ENCODE data around the gene CMIP. TPM values are rescaled to one million over a fixed set of nuclear protein-coding genes. Genes with fewer than 3 reads are reported as not detected.

CMIP gene
- total RNA-seq, 1 experiment from 2014 or later = 25.7 TPM

DNA sequence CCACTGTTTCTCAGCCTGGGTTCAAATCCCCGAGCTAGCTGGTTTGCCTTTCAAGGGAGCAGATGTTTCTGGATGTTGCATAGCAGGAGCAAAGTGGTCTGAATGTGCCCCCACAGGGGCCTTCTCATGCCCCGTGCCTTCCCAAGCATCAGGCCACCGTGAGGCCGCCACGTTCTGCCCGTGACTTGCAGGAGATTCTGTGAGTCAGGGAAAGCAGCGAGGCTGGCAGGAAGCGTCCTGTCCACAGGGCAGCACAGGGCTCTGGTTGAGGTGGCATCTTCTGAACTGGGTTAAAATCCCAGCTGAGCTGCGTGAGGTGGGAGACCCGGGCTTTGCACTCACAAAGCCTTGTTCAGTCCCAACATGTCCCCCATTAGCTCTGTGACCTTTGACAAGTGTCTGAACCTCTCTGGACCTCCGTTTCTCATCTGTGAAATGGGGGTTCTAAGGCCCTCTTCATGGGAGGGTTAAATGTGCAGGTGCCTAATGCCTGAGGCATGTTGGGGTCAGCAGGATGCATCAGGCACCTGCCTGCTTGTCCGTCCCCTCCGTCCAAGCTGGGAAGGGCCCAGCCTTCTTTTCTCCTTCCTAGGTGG lies 239.7 kb downstream of the CMIP start:
- DNase-seq (no peak), ATAC-seq (no peak)
- BruUV-seq (replicated peaks) = no TSS peak
- H3K27me3 ChIP-seq (ENCODE audit: low read length) = no peaks in the 10 kb centered on the region
- intact Hi-C loops (cut with micrococcal nuclease) = no loop called here
- no peak overlapping the region for H3K4me3 ChIP-seq (ENCODE audit: low read length)
- no peak for TF ChIP-seq EZH2 (IDR thresholded peaks at IDR 0.05; ENCODE audit: low read length, unreplicated experiment)
- TF ChIP-seq, protein P1, sequence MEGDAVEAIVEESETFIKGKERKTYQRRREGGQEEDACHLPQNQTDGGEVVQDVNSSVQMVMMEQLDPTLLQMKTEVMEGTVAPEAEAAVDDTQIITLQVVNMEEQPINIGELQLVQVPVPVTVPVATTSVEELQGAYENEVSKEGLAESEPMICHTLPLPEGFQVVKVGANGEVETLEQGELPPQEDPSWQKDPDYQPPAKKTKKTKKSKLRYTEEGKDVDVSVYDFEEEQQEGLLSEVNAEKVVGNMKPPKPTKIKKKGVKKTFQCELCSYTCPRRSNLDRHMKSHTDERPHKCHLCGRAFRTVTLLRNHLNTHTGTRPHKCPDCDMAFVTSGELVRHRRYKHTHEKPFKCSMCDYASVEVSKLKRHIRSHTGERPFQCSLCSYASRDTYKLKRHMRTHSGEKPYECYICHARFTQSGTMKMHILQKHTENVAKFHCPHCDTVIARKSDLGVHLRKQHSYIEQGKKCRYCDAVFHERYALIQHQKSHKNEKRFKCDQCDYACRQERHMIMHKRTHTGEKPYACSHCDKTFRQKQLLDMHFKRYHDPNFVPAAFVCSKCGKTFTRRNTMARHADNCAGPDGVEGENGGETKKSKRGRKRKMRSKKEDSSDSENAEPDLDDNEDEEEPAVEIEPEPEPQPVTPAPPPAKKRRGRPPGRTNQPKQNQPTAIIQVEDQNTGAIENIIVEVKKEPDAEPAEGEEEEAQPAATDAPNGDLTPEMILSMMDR (conservative IDR thresholded peaks at IDR 0.05; ENCODE audit: low read depth, low read length) = no peak
- TF ChIP-seq EZH2phosphoT487 (IDR thresholded peaks at IDR 0.05; ENCODE audit: borderline replicate concordance, low read length) = no peak
- no peak overlapping the region for H3K27ac ChIP-seq (ENCODE audit: low read length)
- H3K79me2 ChIP-seq (ENCODE audit: low read length) = 0 out of 2 replicates have a peak, but pooled peaks cover 4% of the 10 kb centered on the region
- H3K9me2 ChIP-seq (replicated peaks; ENCODE audit: low read length) = no peaks in the 10 kb centered on the region
- no peaks in the 10 kb centered on the region for H4K20me1 ChIP-seq (ENCODE audit: low read length)
- no peaks in the 10 kb centered on the region for H3K36me3 ChIP-seq (ENCODE audit: low read depth, low read length)
- H3K9ac ChIP-seq (ENCODE audit: low read length) = no peak overlapping the region
- H3K4me1 ChIP-seq (ENCODE audit: insufficient read depth, low read length) = no peaks in the 10 kb centered on the region
- CTCF ChIA-PET = no interaction called here
- H2AFZ ChIP-seq (ENCODE audit: low read length) = no peak overlapping the region
- POLR2A ChIA-PET (ENCODE audit: unreplicated experiment) = no interaction called here
- H3F3A ChIP-seq (ENCODE audit: low read length, unreplicated experiment) = no peaks in the 10 kb centered on the region
- H3K4me2 ChIP-seq (ENCODE audit: low read length) = no peak overlapping the region
- H3K9me3 ChIP-seq (ENCODE audit: low read length) = no peaks in the 10 kb centered on the region

GRCh38 chr16:81684901-81685300 lies 240.3 kb downstream of the CMIP start:
- no TSS peak for BruUV-seq (replicated peaks)
- Histone ChIP-seq H3K27ac (ENCODE audit: low read length) (no peak overlapping the region), H3K9ac (ENCODE audit: low read length) (no peak overlapping the region), H2AFZ (ENCODE audit: low read length) (no peak overlapping the region), H3K79me2 (ENCODE audit: low read length) (0 out of 2 replicates have a peak, but pooled peaks cover 4% of the 10 kb centered on the region), H3K9me3 (ENCODE audit: low read length) (no peaks in the 10 kb centered on the region), H3F3A (ENCODE audit: low read length, unreplicated experiment) (no peaks in the 10 kb centered on the region), H4K20me1 (ENCODE audit: low read length) (no peaks in the 10 kb centered on the region), H3K4me2 (ENCODE audit: low read length) (no peak overlapping the region), H3K36me3 (ENCODE audit: low read depth, low read length) (no peaks in the 10 kb centered on the region), H3K9me2 (replicated peaks; ENCODE audit: low read length) (no peaks in the 10 kb centered on the region), H3K27me3 (ENCODE audit: low read length) (no peaks in the 10 kb centered on the region), H3K4me1 (ENCODE audit: insufficient read depth, low read length) (no peaks in the 10 kb centered on the region), H3K4me3 (ENCODE audit: low read length) (no peak overlapping the region)
- TF ChIP-seq, protein P1 (conservative IDR thresholded peaks at IDR 0.05; ENCODE audit: low read depth, low read length) = no peak
- TF ChIP-seq EZH2 (IDR thresholded peaks at IDR 0.05; ENCODE audit: low read length, unreplicated experiment) (no peak), EZH2phosphoT487 (IDR thresholded peaks at IDR 0.05; ENCODE audit: borderline replicate concordance, low read length) (no peak)
- DNase-seq = no peak
- intact Hi-C loops (cut with micrococcal nuclease) = no loop called here
- ChIA-PET CTCF (no interaction called here), POLR2A (ENCODE audit: unreplicated experiment) (no interaction called here)
- ATAC-seq = no peak

DNA sequence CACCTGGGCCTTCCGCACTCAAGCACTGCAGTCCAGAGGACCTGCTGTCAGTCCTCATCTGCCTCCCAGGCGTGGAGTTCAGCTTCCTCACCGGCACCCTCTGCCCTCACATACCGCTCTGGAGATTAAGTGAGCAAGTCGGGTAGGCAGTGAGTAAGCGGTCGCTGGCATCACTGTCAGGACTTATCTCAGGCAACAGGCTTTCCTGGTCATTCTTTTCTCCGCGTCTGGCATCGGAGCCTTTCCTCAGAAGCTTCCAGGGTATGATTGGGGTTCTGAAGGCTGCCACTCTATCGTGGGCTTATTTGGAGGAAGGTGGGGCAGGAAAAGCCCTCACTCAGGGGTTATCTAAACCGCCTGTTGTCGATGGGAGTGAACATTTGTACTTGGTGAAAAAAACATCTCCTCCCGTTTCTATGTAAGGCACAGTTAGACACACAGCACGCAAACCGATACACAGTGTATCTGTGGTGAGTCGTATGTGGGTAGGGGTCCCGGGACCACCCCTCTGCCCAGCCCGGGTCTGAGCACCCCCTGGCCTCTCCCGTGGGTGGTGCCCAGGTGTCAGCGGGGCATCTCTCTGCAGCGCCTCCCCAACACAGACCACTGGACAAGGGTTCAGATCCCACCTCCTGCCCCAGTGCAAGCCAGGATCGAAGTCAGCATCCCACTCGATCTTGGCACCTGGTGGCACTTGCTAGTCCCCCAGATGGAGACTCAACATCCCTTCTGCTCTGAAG lies 242.0 kb downstream of the CMIP start:
- H2AFZ ChIP-seq (ENCODE audit: low read length) = no peak overlapping the region
- intact Hi-C loops (cut with micrococcal nuclease) = no loop called here
- H3K4me3 ChIP-seq (ENCODE audit: low read length) = no peak overlapping the region
- H3K36me3 ChIP-seq (ENCODE audit: low read depth, low read length) = no peaks in the 10 kb centered on the region
- CTCF ChIA-PET = no interaction called here
- BruUV-seq (replicated peaks) = no TSS peak
- no peaks in the 10 kb centered on the region for H3K9me2 ChIP-seq (replicated peaks; ENCODE audit: low read length)
- H3K79me2 ChIP-seq (ENCODE audit: low read length) = 0 out of 2 replicates have a peak, but pooled peaks cover 4% of the 10 kb centered on the region
- H4K20me1 ChIP-seq (ENCODE audit: low read length) = no peaks in the 10 kb centered on the region
- no peak for TF ChIP-seq EZH2phosphoT487 (IDR thresholded peaks at IDR 0.05; ENCODE audit: borderline replicate concordance, low read length)
- TF ChIP-seq, protein P1 (conservative IDR thresholded peaks at IDR 0.05; ENCODE audit: low read depth, low read length) = no peak
- no peak for TF ChIP-seq EZH2 (IDR thresholded peaks at IDR 0.05; ENCODE audit: low read length, unreplicated experiment)
- POLR2A ChIA-PET (ENCODE audit: unreplicated experiment) = no interaction called here
- no peak overlapping the region for H3K4me2 ChIP-seq (ENCODE audit: low read length)
- ATAC-seq (no peak), DNase-seq (no peak)
- H3K9ac ChIP-seq (ENCODE audit: low read length) = no peak overlapping the region
- no peaks in the 10 kb centered on the region for H3K4me1 ChIP-seq (ENCODE audit: insufficient read depth, low read length)
- H3K9me3 ChIP-seq (ENCODE audit: low read length) = no peaks in the 10 kb centered on the region
- H3K27me3 ChIP-seq (ENCODE audit: low read length) = no peaks in the 10 kb centered on the region
- H3F3A ChIP-seq (ENCODE audit: low read length, unreplicated experiment) = no peaks in the 10 kb centered on the region
- H3K27ac ChIP-seq (ENCODE audit: low read length) = no peak overlapping the region
